22Rv1 (cell line): ENCODE data around the gene POLR2M.

Source experiments
- ZFX ChIP-seq: fragments of 450-650 bp; IDR thresholded peaks from 2 replicates; pipeline ENCODE4 v1.6.1; 2017; ENCODE audit warnings: antibody characterized with exemption, borderline replicate concordance
- TF ChIP-seq, protein P1 (sequence below): fragments of 450-650 bp; IDR thresholded peaks from 2 replicates; pipeline ENCODE4 v1.5.1; 2017; ENCODE audit warnings: mild to moderate bottlenecking

DNA sequence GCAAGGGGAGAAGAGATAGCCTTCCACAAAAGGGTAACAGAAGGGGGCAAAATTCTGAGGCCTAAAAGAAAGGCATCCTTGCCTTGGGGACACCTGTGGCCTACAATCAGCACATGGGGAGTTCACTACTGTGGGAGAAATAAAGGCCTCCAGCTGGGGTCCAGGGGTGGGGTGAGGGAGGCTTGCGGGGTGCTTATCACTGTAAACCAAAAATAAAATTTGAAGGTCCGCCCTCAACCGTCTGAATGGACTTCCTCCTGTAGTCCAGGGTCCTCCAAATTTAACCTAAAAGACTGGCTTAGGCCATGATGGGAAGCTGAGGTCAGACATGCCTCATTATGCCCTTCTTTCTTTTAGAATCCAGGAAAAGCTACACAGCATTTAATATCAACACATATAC, 2.1 kb upstream of the POLR2M start:
- TF ChIP-seq, protein P1, sequence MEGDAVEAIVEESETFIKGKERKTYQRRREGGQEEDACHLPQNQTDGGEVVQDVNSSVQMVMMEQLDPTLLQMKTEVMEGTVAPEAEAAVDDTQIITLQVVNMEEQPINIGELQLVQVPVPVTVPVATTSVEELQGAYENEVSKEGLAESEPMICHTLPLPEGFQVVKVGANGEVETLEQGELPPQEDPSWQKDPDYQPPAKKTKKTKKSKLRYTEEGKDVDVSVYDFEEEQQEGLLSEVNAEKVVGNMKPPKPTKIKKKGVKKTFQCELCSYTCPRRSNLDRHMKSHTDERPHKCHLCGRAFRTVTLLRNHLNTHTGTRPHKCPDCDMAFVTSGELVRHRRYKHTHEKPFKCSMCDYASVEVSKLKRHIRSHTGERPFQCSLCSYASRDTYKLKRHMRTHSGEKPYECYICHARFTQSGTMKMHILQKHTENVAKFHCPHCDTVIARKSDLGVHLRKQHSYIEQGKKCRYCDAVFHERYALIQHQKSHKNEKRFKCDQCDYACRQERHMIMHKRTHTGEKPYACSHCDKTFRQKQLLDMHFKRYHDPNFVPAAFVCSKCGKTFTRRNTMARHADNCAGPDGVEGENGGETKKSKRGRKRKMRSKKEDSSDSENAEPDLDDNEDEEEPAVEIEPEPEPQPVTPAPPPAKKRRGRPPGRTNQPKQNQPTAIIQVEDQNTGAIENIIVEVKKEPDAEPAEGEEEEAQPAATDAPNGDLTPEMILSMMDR: no peak
- no peak for TF ChIP-seq ZFX
